ENCODE measurements around the gene IQSEC1. TPM values are rescaled to one million over a fixed set of nuclear protein-coding genes. Genes with fewer than 3 reads are reported as not detected.

IQSEC1 gene
- total RNA-seq, 1 donor, result 22.1 TPM

DNA sequence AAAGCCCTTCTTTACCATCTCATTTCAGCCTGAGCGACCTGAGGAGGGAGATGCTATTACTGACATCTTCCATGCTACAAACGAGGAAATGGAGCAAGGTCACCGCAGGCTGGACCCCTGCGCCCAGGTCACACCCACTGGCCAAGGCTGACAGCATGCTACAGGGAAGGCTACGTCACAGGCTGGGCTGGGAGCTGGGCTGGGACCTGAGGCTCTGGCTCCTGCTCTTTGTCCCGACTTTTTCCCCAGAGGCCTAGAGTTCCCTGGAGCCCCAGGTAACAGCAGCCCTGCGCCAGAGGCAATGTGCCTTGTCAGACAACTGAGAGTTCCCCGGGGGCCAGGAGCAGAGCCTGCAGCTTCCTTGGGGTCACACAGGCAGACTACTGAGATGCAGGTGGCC lies 87.2 kb downstream of the IQSEC1 start:
- DNase-seq (ENCODE audit: insufficient read length, low spot score, missing footprints), result no peak
- peaks cover 12% of the 10 kb centered on the region for H3K4me1 ChIP-seq (ENCODE audit: insufficient read depth, low read length)
- TF ChIP-seq, protein P1, sequence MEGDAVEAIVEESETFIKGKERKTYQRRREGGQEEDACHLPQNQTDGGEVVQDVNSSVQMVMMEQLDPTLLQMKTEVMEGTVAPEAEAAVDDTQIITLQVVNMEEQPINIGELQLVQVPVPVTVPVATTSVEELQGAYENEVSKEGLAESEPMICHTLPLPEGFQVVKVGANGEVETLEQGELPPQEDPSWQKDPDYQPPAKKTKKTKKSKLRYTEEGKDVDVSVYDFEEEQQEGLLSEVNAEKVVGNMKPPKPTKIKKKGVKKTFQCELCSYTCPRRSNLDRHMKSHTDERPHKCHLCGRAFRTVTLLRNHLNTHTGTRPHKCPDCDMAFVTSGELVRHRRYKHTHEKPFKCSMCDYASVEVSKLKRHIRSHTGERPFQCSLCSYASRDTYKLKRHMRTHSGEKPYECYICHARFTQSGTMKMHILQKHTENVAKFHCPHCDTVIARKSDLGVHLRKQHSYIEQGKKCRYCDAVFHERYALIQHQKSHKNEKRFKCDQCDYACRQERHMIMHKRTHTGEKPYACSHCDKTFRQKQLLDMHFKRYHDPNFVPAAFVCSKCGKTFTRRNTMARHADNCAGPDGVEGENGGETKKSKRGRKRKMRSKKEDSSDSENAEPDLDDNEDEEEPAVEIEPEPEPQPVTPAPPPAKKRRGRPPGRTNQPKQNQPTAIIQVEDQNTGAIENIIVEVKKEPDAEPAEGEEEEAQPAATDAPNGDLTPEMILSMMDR (IDR thresholded peaks at IDR 0.05; ENCODE audit: extremely low read depth, low read depth, low read length), result no peak
- H3K27ac ChIP-seq (ENCODE audit: low read depth, low read length), result no peak overlapping the region
- H3K9me3 ChIP-seq (ENCODE audit: low read depth, low read length), result no peaks in the 10 kb centered on the region
- no peak overlapping the region for H2AFZ ChIP-seq (ENCODE audit: low read length)
- no peaks in the 10 kb centered on the region for H3K27me3 ChIP-seq (ENCODE audit: insufficient read depth, low read length)
- no peak overlapping the region for H3K4me2 ChIP-seq (ENCODE audit: insufficient read depth, low read length)
- H3K79me2 ChIP-seq (ENCODE audit: insufficient read depth, low read length), result no peaks in the 10 kb centered on the region
- H3K4me3 ChIP-seq (ENCODE audit: insufficient read depth, low read length), result no peak overlapping the region
- H4K20me1 ChIP-seq (ENCODE audit: insufficient read depth, low read length), result peaks cover 20% of the 10 kb centered on the region
- H3K36me3 ChIP-seq (ENCODE audit: insufficient read depth, low read length), result no peaks in the 10 kb centered on the region

DNA sequence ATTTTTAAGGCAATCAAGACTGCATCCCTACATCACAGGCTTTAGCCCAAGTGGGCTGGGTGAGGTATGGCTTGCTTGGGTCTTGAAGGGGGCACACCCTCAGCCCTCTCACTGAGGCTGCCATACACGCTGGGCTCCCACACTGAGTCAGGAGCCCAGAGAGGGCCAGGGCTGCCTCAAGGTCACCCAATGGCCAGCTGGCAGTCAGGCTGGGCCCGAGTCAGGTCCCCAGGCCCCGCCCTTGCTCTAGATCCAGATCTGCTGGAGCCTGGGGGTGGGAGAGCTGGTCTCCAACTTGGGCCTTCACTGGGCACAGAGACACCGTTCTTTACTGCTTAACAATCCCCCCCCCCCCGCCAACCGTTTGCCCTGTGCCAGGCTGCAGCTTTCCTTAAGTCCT lies 88.1 kb downstream of the IQSEC1 start:
- Histone ChIP-seq H3K36me3 (ENCODE audit: insufficient read depth, low read length) (no peaks in the 10 kb centered on the region), H4K20me1 (ENCODE audit: insufficient read depth, low read length) (peaks cover 29% of the 10 kb centered on the region), H3K27me3 (ENCODE audit: insufficient read depth, low read length) (no peaks in the 10 kb centered on the region), H3K27ac (ENCODE audit: low read depth, low read length) (no peak overlapping the region), H2AFZ (ENCODE audit: low read length) (no peak overlapping the region), H3K4me2 (ENCODE audit: insufficient read depth, low read length) (no peak overlapping the region), H3K4me1 (ENCODE audit: insufficient read depth, low read length) (peaks cover 3% of the 10 kb centered on the region), H3K9me3 (ENCODE audit: low read depth, low read length) (no peaks in the 10 kb centered on the region), H3K79me2 (ENCODE audit: insufficient read depth, low read length) (no peaks in the 10 kb centered on the region), H3K4me3 (ENCODE audit: insufficient read depth, low read length) (no peak overlapping the region)
- no peak for DNase-seq (ENCODE audit: insufficient read length, low spot score, missing footprints)
- TF ChIP-seq, protein P1 (IDR thresholded peaks at IDR 0.05; ENCODE audit: extremely low read depth, low read depth, low read length), result no peak

DNA sequence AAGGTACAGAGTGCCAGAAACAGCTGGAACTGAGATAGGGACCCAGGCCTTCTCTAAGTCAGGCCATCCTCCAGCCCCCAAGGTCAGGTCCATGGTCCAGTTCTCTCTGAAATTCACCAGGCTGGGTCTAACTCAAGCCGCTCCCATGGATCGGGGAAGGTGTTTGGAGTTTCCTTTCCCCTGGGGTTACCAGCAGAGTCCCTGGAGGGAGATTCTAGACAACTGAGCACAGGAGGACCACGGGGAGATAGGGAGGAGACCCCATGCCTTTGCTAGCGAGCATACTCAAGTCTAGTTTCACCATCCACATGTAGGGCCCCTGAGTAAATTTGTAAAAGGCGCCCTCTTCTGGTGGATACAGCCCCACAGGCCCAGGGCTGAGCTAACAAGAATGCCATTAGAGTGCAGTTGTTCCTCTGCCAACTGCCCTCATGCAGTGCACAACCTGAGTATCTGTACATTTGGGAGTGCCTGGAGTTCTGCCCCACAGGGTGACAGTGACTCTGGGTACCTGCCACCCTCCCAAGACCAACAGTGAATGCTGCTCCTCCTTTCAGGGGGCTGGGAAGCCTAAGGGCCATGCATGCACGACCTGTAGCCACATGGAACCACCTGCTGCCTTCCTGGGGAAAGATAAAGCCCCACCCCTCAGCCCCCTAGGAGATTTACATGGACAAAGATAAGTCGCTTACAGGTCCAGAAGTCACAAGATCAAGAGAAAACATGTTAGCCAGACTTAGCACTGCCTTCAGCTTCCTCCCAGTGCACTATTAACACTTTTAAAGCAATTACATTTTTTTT lies 89.0 kb downstream of the IQSEC1 start:
- Histone ChIP-seq H3K4me2 (ENCODE audit: insufficient read depth, low read length) (no peak overlapping the region), H3K4me1 (ENCODE audit: insufficient read depth, low read length) (no peaks in the 10 kb centered on the region), H3K27ac (ENCODE audit: low read depth, low read length) (no peak overlapping the region), H3K36me3 (ENCODE audit: insufficient read depth, low read length) (no peaks in the 10 kb centered on the region), H4K20me1 (ENCODE audit: insufficient read depth, low read length) (peaks cover 29% of the 10 kb centered on the region), H3K79me2 (ENCODE audit: insufficient read depth, low read length) (no peaks in the 10 kb centered on the region), H2AFZ (ENCODE audit: low read length) (no peak overlapping the region), H3K27me3 (ENCODE audit: insufficient read depth, low read length) (no peaks in the 10 kb centered on the region), H3K9me3 (ENCODE audit: low read depth, low read length) (no peaks in the 10 kb centered on the region), H3K4me3 (ENCODE audit: insufficient read depth, low read length) (no peak overlapping the region)
- peak; percentile 97 for DNase-seq (ENCODE audit: insufficient read length, low spot score, missing footprints)
- TF ChIP-seq, protein P1 (IDR thresholded peaks at IDR 0.05; ENCODE audit: extremely low read depth, low read depth, low read length), result peak; percentile 95

DNA sequence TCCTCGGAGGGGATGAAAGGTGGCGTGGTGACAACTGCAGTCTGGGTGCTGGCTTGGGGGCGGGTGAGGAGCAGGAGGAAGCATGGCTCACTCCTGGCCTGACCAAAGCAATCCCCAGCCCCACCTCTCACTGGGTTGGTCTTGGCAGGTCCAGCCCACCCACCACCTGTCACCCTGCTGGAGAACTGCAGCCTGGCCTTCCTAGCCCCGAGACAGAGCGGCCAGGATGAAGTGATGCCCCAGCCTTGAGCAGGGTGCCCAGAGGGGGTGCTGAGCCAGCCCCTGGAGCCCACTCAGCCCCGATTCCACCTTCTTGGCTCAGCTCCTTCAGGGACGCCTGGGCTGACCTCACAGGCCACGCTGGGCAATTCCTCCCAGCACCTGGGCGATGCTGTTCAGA lies 89.9 kb downstream of the IQSEC1 start:
- Histone ChIP-seq H3K27ac (ENCODE audit: low read depth, low read length) (no peak overlapping the region), H4K20me1 (ENCODE audit: insufficient read depth, low read length) (peaks cover 33% of the 10 kb centered on the region)
- no peak for DNase-seq (ENCODE audit: insufficient read length, low spot score, missing footprints)

More for the DNA sequence above, 89.9 kb downstream of the IQSEC1 start:
- H3K4me3 ChIP-seq (ENCODE audit: insufficient read depth, low read length), result no peak overlapping the region
- no peaks in the 10 kb centered on the region for H3K9me3 ChIP-seq (ENCODE audit: low read depth, low read length)
- no peak overlapping the region for H2AFZ ChIP-seq (ENCODE audit: low read length)
- TF ChIP-seq, protein P1 (IDR thresholded peaks at IDR 0.05; ENCODE audit: extremely low read depth, low read depth, low read length), result no peak
- no peaks in the 10 kb centered on the region for H3K36me3 ChIP-seq (ENCODE audit: insufficient read depth, low read length)
- H3K79me2 ChIP-seq (ENCODE audit: insufficient read depth, low read length), result no peaks in the 10 kb centered on the region
- H3K27me3 ChIP-seq (ENCODE audit: insufficient read depth, low read length), result no peaks in the 10 kb centered on the region
- no peak overlapping the region for H3K4me2 ChIP-seq (ENCODE audit: insufficient read depth, low read length)
- no peaks in the 10 kb centered on the region for H3K4me1 ChIP-seq (ENCODE audit: insufficient read depth, low read length)
